CD14-positive monocyte (primary cell): ENCODE measurements around the gene CCDC85A. TPM values are rescaled to one million over a fixed set of nuclear protein-coding genes. Genes with fewer than 3 reads are reported as not detected.

Experiments used
- DNase-seq, 3 donors: peaks; one replicate each; pipeline ENCODE4 v3.0.0-alpha.2; 2011 to 2022
- H2AFZ ChIP-seq: 2 replicates; pipeline ENCODE4 v1.6.0; 2012; ENCODE audit warnings: mild to moderate bottlenecking, low read depth, low read length, inconsistent platforms; ENCODE audit not compliant: insufficient read depth, poor library complexity, severe bottlenecking
- H3K27ac ChIP-seq, 2 donors: 1 replicate in 1 of 2; 2 replicates in 1 of 2; pipeline ENCODE4 v1.5.1; 2012 to 2013; ENCODE audit warnings: low read length in 2 of 2, control low read depth in 1 of 2, inconsistent platforms in 1 of 2, low read depth in 1 of 2, mild to moderate bottlenecking in 1 of 2
- H3K27me3 ChIP-seq, 2 donors: one replicate each; pipeline versions ENCODE4 v1.6.0 to v1.6.1; 2011 to 2013; ENCODE audit warnings: low read length in 2 of 2; ENCODE audit not compliant: control insufficient read depth in 2 of 2, insufficient read depth in 2 of 2
- H3K36me3 ChIP-seq, 2 donors: replicated peaks in 1 of 2; 1 replicate in 1 of 2; 2 replicates in 1 of 2; pipeline versions ENCODE4 v1.5.1 to v1.6.1; 2012 to 2013; ENCODE audit warnings: low read length in 2 of 2, control low read depth in 1 of 2, inconsistent platforms in 1 of 2, mild to moderate bottlenecking in 1 of 2; ENCODE audit not compliant: insufficient read depth in 2 of 2, control insufficient read depth in 1 of 2
- H3K4me1 ChIP-seq, 2 donors: 1 replicate in 1 of 2; 2 replicates in 1 of 2; pipeline versions ENCODE4 v1.5.1 to v1.6.1; 2012 to 2013; ENCODE audit warnings: low read length in 2 of 2, control low read depth in 1 of 2, inconsistent platforms in 1 of 2, mild to moderate bottlenecking in 1 of 2, moderate library complexity in 1 of 2; ENCODE audit not compliant: insufficient read depth in 2 of 2, control insufficient read depth in 1 of 2
- H3K4me2 ChIP-seq: replicated peaks from 2 replicates; pipeline ENCODE3; 2012; ENCODE audit warnings: low read length, moderate library complexity, mild to moderate bottlenecking; ENCODE audit not compliant: poor library complexity, severe bottlenecking; ENCODE audit errors: extremely low read depth
- H3K4me3 ChIP-seq, 3 experiments: fragments of 200-600 bp in 1 of 3; sonication (generic) in 1 of 3; replicated peaks in 1 of 3; 1 replicate in 2 of 3; 2 replicates in 1 of 3; pipeline ENCODE4 v1.5.1; 2011 to 2013; ENCODE audit warnings: low read length in 3 of 3, mild to moderate bottlenecking in 3 of 3, control low read depth in 2 of 3, low read depth in 2 of 3, inconsistent platforms in 1 of 3, moderate library complexity in 1 of 3
- H3K79me2 ChIP-seq: 2 replicates; pipeline ENCODE4 v1.6.0; 2012; ENCODE audit warnings: mild to moderate bottlenecking, control low read depth, inconsistent platforms, low read length, moderate library complexity; ENCODE audit not compliant: insufficient read depth
- H3K9ac ChIP-seq: 2 replicates; pipeline ENCODE4 v1.6.0; 2017; ENCODE audit warnings: low read length, mild to moderate bottlenecking; ENCODE audit not compliant: insufficient read depth, poor library complexity, severe bottlenecking
- H3K9me3 ChIP-seq, 2 donors: replicated peaks in 1 of 2; 1 replicate in 1 of 2; 2 replicates in 1 of 2; pipeline versions ENCODE4 v1.5.1 to v1.6.1; 2012 to 2013; ENCODE audit warnings: low read length in 2 of 2, control low read depth in 1 of 2; ENCODE audit not compliant: control insufficient read depth in 1 of 2, insufficient read depth in 1 of 2
- H4K20me1 ChIP-seq: 2 replicates; pipeline ENCODE4 v1.6.0; 2012; ENCODE audit warnings: mild to moderate bottlenecking, low read length, control low read depth, moderate library complexity; ENCODE audit not compliant: insufficient read depth
- H3K27ac Mint-ChIP-seq, 7 donors: one replicate each; pipeline ENCODE4 v1.8.0; 2020; ENCODE audit warnings: mild to moderate bottlenecking in 7 of 7, mixed read lengths in 7 of 7, moderate library complexity in 6 of 7, inconsistent platforms in 2 of 7
- H3K27me3 Mint-ChIP-seq, 3 donors: one replicate each; pipeline ENCODE4 v1.8.0; 2021 to 2022; ENCODE audit warnings: low read depth in 3 of 3, mild to moderate bottlenecking in 3 of 3, mixed read lengths in 3 of 3, moderate library complexity in 3 of 3, inconsistent platforms in 1 of 3
- H3K36me3 Mint-ChIP-seq, 2 donors: one replicate each; pipeline ENCODE4 v1.8.0; 2020; ENCODE audit warnings: mixed read lengths in 2 of 2, inconsistent platforms in 1 of 2, mild to moderate bottlenecking in 1 of 2
- H3K4me1 Mint-ChIP-seq: one replicate; pipeline ENCODE4 v1.8.0; 2020; ENCODE audit warnings: mild to moderate bottlenecking, mixed read lengths
- H3K4me3 Mint-ChIP-seq, 2 donors: one replicate each; pipeline ENCODE4 v1.8.0; 2020; ENCODE audit warnings: mild to moderate bottlenecking in 2 of 2, mixed read lengths in 2 of 2, moderate library complexity in 1 of 2
- H3K9me3 Mint-ChIP-seq, 7 donors: one replicate each; pipeline ENCODE4 v1.8.0; 2020 to 2022; ENCODE audit warnings: mixed read lengths in 7 of 7, mild to moderate bottlenecking in 6 of 7, moderate library complexity in 6 of 7, inconsistent platforms in 2 of 7
- WGBS: methylation state at CpG from one replicate; pipeline ENCODE4 v1.1.5; 2013; ENCODE audit warnings: missing lambda C conversion rate; ENCODE audit not compliant: insufficient coverage; 5-methylcytosine and 5-hydroxymethylcytosine counted together
- intact Hi-C, 2 donors: fragments of 100-400 bp; cut with micrococcal nuclease; formaldehyde crosslinking; loops; one replicate each; pipeline versions ENCODE4 v1.15.0 to v1.15.1; 2023
- polyA plus RNA-seq, 3 donors: library from polyadenylated mRNA; depleted of rRNA in 1 of 3; unstranded in 2 of 3; stranded (reverse) in 1 of 3; fragments of 300-500 nt in 2 of 3; fragments of >200 nt in 1 of 3; fragmentation: Illumina TruSeq in 2 of 3; gene quantifications; 1 replicate in 2 of 3; 2 replicates in 1 of 3; pipeline ENCODE4 v1.2.3, GENCODE V29; 2012 to 2021
- TF ChIP-seq, protein P1 (sequence below): fragments of 200-600 bp; IDR thresholded peaks from one replicate; pipeline ENCODE4 v1.8.0; 2022; ENCODE audit warnings: antibody characterized with exemption, mild to moderate bottlenecking

The CCDC85A gene
- polyA plus RNA-seq, 3 donors, result not detected

DNA sequence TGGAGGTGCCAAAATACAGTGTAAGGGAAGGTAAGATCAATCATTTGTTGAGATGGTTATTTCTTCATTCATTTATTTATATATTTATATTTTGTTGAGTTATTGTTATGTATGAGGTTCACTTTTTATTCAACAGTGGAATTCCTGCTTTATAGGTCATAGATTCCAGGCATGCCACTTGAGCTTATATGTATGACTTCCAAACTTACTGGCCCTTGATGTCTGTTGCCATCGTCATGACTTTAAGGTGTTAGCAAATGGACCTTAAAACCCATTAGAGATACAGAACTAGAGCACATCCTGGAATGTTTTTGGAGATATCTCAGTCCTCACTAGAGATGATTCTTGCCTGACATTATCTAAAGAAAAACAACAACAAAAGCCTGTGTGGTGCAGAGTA lies 25.9 kb downstream of the CCDC85A start:
- no peak overlapping the region for H3K4me2 ChIP-seq
- no peak overlapping the region for H3K4me3 Mint-ChIP-seq
- H2AFZ ChIP-seq, result no peak overlapping the region
- intact Hi-C loops, result no loop called here
- no peak for DNase-seq
- no peaks in the 10 kb centered on the region for H4K20me1 ChIP-seq
- TF ChIP-seq, protein P1, sequence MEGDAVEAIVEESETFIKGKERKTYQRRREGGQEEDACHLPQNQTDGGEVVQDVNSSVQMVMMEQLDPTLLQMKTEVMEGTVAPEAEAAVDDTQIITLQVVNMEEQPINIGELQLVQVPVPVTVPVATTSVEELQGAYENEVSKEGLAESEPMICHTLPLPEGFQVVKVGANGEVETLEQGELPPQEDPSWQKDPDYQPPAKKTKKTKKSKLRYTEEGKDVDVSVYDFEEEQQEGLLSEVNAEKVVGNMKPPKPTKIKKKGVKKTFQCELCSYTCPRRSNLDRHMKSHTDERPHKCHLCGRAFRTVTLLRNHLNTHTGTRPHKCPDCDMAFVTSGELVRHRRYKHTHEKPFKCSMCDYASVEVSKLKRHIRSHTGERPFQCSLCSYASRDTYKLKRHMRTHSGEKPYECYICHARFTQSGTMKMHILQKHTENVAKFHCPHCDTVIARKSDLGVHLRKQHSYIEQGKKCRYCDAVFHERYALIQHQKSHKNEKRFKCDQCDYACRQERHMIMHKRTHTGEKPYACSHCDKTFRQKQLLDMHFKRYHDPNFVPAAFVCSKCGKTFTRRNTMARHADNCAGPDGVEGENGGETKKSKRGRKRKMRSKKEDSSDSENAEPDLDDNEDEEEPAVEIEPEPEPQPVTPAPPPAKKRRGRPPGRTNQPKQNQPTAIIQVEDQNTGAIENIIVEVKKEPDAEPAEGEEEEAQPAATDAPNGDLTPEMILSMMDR, result no peak
- H3K36me3 ChIP-seq, result no peaks in the 10 kb centered on the region
- H3K4me3 ChIP-seq, result no peak overlapping the region
- no CpG with 5 or more reads among the region's 1 CpG for WGBS
- no peaks in the 10 kb centered on the region for H3K27me3 ChIP-seq
- H3K36me3 Mint-ChIP-seq, result no peaks in the 10 kb centered on the region
- H3K4me1 Mint-ChIP-seq, result no peaks in the 10 kb centered on the region
- no peaks in the 10 kb centered on the region for H3K79me2 ChIP-seq
- peaks cover 0 to 3% (median 0%) of the 10 kb centered on the region in 3 donors for H3K27me3 Mint-ChIP-seq
- peaks cover 0 to 3% (median 0%) of the 10 kb centered on the region in 7 donors for H3K9me3 Mint-ChIP-seq
- H3K27ac ChIP-seq, result no peak overlapping the region
- H3K9ac ChIP-seq, result no peak overlapping the region
- H3K27ac Mint-ChIP-seq, result no peak overlapping the region
- no peaks in the 10 kb centered on the region for H3K4me1 ChIP-seq
- H3K9me3 ChIP-seq, result no peaks in the 10 kb centered on the region

DNA sequence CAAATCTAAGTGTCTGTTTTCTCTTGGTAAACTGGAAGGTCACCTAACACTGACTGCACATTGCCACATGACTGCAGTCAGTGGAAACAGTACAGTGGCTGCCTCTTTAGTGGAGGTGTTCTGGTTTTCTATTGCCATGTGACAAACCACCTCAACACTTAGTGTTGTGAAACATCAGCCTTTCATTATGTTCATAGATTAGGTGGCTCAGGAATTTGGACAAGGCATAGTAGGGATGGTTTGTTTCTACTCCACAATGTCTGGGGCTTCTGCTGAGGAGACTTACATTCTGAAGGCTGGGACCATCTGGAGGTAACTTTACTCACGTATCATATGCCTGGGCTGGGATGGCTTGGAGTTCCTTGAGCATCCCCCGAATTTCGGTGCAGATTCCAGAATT lies 26.5 kb downstream of the CCDC85A start:
- Histone ChIP-seq H3K4me3 (no peak overlapping the region), H4K20me1 (no peaks in the 10 kb centered on the region), H3K4me1 (no peaks in the 10 kb centered on the region), H3K27me3 (no peaks in the 10 kb centered on the region), H3K4me2 (no peak overlapping the region), H3K79me2 (no peaks in the 10 kb centered on the region), H3K36me3 (no peaks in the 10 kb centered on the region), H3K9ac (no peak overlapping the region), H3K27ac (no peak overlapping the region), H3K9me3 (no peaks in the 10 kb centered on the region), H2AFZ (no peak overlapping the region)
- DNase-seq, result no peak
- 100% methylated on average over 3 of the region's 3 CpGs for WGBS
- no peak overlapping the region for H3K27ac Mint-ChIP-seq
- TF ChIP-seq, protein P1, result no peak
- no peak overlapping the region for H3K4me3 Mint-ChIP-seq
- intact Hi-C loops, result no loop called here
- peaks cover 0 to 3% (median 0%) of the 10 kb centered on the region in 7 donors for H3K9me3 Mint-ChIP-seq
- peaks cover 0 to 3% (median 0%) of the 10 kb centered on the region in 3 donors for H3K27me3 Mint-ChIP-seq
- no peaks in the 10 kb centered on the region for H3K36me3 Mint-ChIP-seq
- H3K4me1 Mint-ChIP-seq, result no peaks in the 10 kb centered on the region
